ENCODE data around the gene MAF. TPM values are rescaled to one million over a fixed set of nuclear protein-coding genes. Genes with fewer than 3 reads are reported as not detected.

MAF gene
- 11.5 TPM for total RNA-seq
- long read RNA-seq, full-length matches to known transcripts, result 7 of 7 reads
- long read RNA-seq, partial matches to known transcripts, result 0 of 7 reads
- long read RNA-seq, other reads (novel, unspliced or antisense), result 0 of 7 reads

GRCh38 chr16:79600638-79601091, at the start of gene MAF:
Gene MAF (minus strand): TSS chr16:79600737. CDS start chr16:79599902, 835 bp downstream.
- no peaks in the 10 kb centered on the region for H3K9me3 ChIP-seq (replicated peaks)
- H3K27ac ChIP-seq (replicated peaks), result peak within 1 kb of the TSS; percentile 95
- no peak for TF ChIP-seq CTCF (IDR thresholded peaks at IDR 0.05; ENCODE audit: borderline replicate concordance)
- H3K4me1 ChIP-seq, result peaks cover 39% of the 10 kb centered on the region
- H3K36me3 ChIP-seq, result no peaks in the 10 kb centered on the region
- peak within 1 kb of the TSS; percentile 79 for H3K4me3 ChIP-seq
- peak; percentile 89 for DNase-seq
- no peaks in the 10 kb centered on the region for H3K27me3 ChIP-seq (ENCODE audit: low read depth)
- intact Hi-C loops (cut with micrococcal nuclease), result loop anchor here (5.0 to 10.0 kb wide), 2 partner anchors 676 to 1098 kb away; no protein-coding TSS in a partner anchor

- no peaks in the 10 kb centered on the region for H3K9me3 ChIP-seq (replicated peaks)
- intact Hi-C loops (cut with micrococcal nuclease), result no loop called here
These were observed 48.3 kb upstream of the MAF start for GRCh38 chr16:79648826-79649225.

GRCh38 chr16:79647586-79647985, 47.0 kb upstream of the MAF start:
- Histone ChIP-seq H3K36me3 (no peaks in the 10 kb centered on the region), H3K27ac (replicated peaks) (no peak overlapping the region), H3K9me3 (replicated peaks) (no peaks in the 10 kb centered on the region), H3K4me3 (no peak overlapping the region), H3K27me3 (ENCODE audit: low read depth) (no peaks in the 10 kb centered on the region), H3K4me1 (no peaks in the 10 kb centered on the region)
- no peak for TF ChIP-seq CTCF (IDR thresholded peaks at IDR 0.05; ENCODE audit: borderline replicate concordance)
- intact Hi-C loops (cut with micrococcal nuclease), result no loop called here
- no peak for DNase-seq

More at GRCh38 chr16:79648826-79649225, 48.3 kb upstream of the MAF start:
- no peak overlapping the region for H3K4me3 ChIP-seq
- H3K27me3 ChIP-seq (ENCODE audit: low read depth), result no peaks in the 10 kb centered on the region
- TF ChIP-seq CTCF (IDR thresholded peaks at IDR 0.05; ENCODE audit: borderline replicate concordance), result no peak
- H3K4me1 ChIP-seq, result peaks cover 6% of the 10 kb centered on the region
- DNase-seq, result no peak
- no peak overlapping the region for H3K27ac ChIP-seq (replicated peaks)
- no peaks in the 10 kb centered on the region for H3K36me3 ChIP-seq

GRCh38 chr16:79645701-79646100, 45.2 kb upstream of the MAF start:
- H3K9me3 ChIP-seq (replicated peaks), result no peaks in the 10 kb centered on the region
- intact Hi-C loops (cut with micrococcal nuclease), result no loop called here
- H3K27ac ChIP-seq (replicated peaks), result no peak overlapping the region

GRCh38 chr16:79644971-79645667, 44.6 kb upstream of the MAF start:
- intact Hi-C loops (cut with micrococcal nuclease), result no loop called here
- TF ChIP-seq CTCF (IDR thresholded peaks at IDR 0.05; ENCODE audit: borderline replicate concordance), result no peak

More at GRCh38 chr16:79645701-79646100, 45.2 kb upstream of the MAF start:
- Histone ChIP-seq H3K27me3 (ENCODE audit: low read depth) (peaks cover 12% of the 10 kb centered on the region), H3K4me3 (no peak overlapping the region), H3K4me1 (peaks cover 5% of the 10 kb centered on the region), H3K36me3 (no peaks in the 10 kb centered on the region)
- no peak for TF ChIP-seq CTCF (IDR thresholded peaks at IDR 0.05; ENCODE audit: borderline replicate concordance)
- no peak for DNase-seq

More at GRCh38 chr16:79644971-79645667, 44.6 kb upstream of the MAF start:
- Histone ChIP-seq H3K27ac (replicated peaks) (no peak overlapping the region), H3K4me1 (peaks cover 8% of the 10 kb centered on the region), H3K4me3 (no peak overlapping the region), H3K27me3 (ENCODE audit: low read depth) (peaks cover 17% of the 10 kb centered on the region), H3K36me3 (no peaks in the 10 kb centered on the region), H3K9me3 (replicated peaks) (no peaks in the 10 kb centered on the region)
- DNase-seq, result no peak

Measured in left ventricle myocardium inferior (tissue), 1 donor.